ENCODE data around the gene G3BP2. TPM values are rescaled to one million over a fixed set of nuclear protein-coding genes. Genes with fewer than 3 reads are reported as not detected.
"Not testable (repeated sequence)": the region's sequence is repeated elsewhere in the genome, so short reads cannot be mapped to it uniquely, and the experiment has no call there.

Gene G3BP2
- total RNA-seq, 1 experiment from 2014 or later = 146 TPM

- H3K4me1 ChIP-seq (ENCODE audit: control insufficient read depth, insufficient read depth, low read length) = peaks cover 12% of the 10 kb centered on the region
- H3K27me3 ChIP-seq (ENCODE audit: control insufficient read depth, insufficient read depth, low read length) = no peaks in the 10 kb centered on the region
- CTCF ChIA-PET = no interaction called here
- TF ChIP-seq POLR2AphosphoS5 (IDR thresholded peaks at IDR 0.05; ENCODE audit: low read depth, low read length) = no peak
- no peak for TF ChIP-seq CTCF (IDR thresholded peaks at IDR 0.05)
- TF ChIP-seq REST (IDR thresholded peaks at IDR 0.05; ENCODE audit: insufficient read depth in 1 of 2, low read depth in 2 of 2, low read length in 1 of 2) = no peak
- TF ChIP-seq TCF7L2 (IDR thresholded peaks at IDR 0.05; ENCODE audit: low read depth, low read length) = no peak
- TF ChIP-seq SIN3A (IDR thresholded peaks at IDR 0.05; ENCODE audit: borderline replicate concordance, insufficient read depth, low read depth, low read length) = no peak
- intact Hi-C loops (cut with micrococcal nuclease; ENCODE audit: unreplicated experiment) (no loop called here), in situ Hi-C loops (cut with HindIII; ENCODE audit: low pct_unique_long_range_greater_than_20kb, low sequenced_read_pairs) (no loop called here)
- DNase-seq (ENCODE audit: low read depth, low spot score) (no peak), ATAC-seq (no peak)
- no TSS peak for BruUV-seq (replicated peaks)
- H3K27ac ChIP-seq (ENCODE audit: low read length) = no peak overlapping the region
- no peaks in the 10 kb centered on the region for H3K9me3 ChIP-seq (ENCODE audit: control insufficient read depth, insufficient read depth, low read depth, low read length)
- no peaks in the 10 kb centered on the region for H3K36me3 ChIP-seq (ENCODE audit: control insufficient read depth, insufficient read depth, low read length)
- POLR2A ChIA-PET = no interaction called here
- H3K4me3 ChIP-seq (ENCODE audit: low read depth in 2 of 2, low read length in 2 of 2) = no peak overlapping the region
Observed at GRCh38 chr4:75718529-75718928, 45.3 kb upstream of the G3BP2 start.

GRCh38 chr4:75717408-75717807 is 44.2 kb upstream of the G3BP2 start:
- intact Hi-C loops (cut with micrococcal nuclease; ENCODE audit: unreplicated experiment) (no loop called here), in situ Hi-C loops (cut with HindIII; ENCODE audit: low pct_unique_long_range_greater_than_20kb, low sequenced_read_pairs) (no loop called here)
- Histone ChIP-seq H3K27ac (ENCODE audit: low read length) (no peak overlapping the region), H3K4me3 (ENCODE audit: low read depth in 2 of 2, low read length in 2 of 2) (no peak overlapping the region), H3K4me1 (ENCODE audit: control insufficient read depth, insufficient read depth, low read length) (peaks cover 2% of the 10 kb centered on the region; the same call in 1 of the 2 replicates), H3K36me3 (ENCODE audit: control insufficient read depth, insufficient read depth, low read length) (no peaks in the 10 kb centered on the region), H3K9me3 (ENCODE audit: control insufficient read depth, insufficient read depth, low read depth, low read length) (no peaks in the 10 kb centered on the region), H3K27me3 (ENCODE audit: control insufficient read depth, insufficient read depth, low read length) (no peaks in the 10 kb centered on the region)
- no peak for ATAC-seq
- no peak for DNase-seq (ENCODE audit: low read depth, low spot score)
- BruUV-seq (replicated peaks) = no TSS peak
- TF ChIP-seq TCF7L2 (IDR thresholded peaks at IDR 0.05; ENCODE audit: low read depth, low read length) = no peak
- no peak for TF ChIP-seq CTCF (IDR thresholded peaks at IDR 0.05)
- TF ChIP-seq REST (IDR thresholded peaks at IDR 0.05; ENCODE audit: insufficient read depth in 1 of 2, low read depth in 2 of 2, low read length in 1 of 2) = no peak
- no peak for TF ChIP-seq POLR2AphosphoS5 (IDR thresholded peaks at IDR 0.05; ENCODE audit: low read depth, low read length)
- TF ChIP-seq SIN3A (IDR thresholded peaks at IDR 0.05; ENCODE audit: borderline replicate concordance, insufficient read depth, low read depth, low read length) = no peak
- ChIA-PET CTCF (no interaction called here), POLR2A (no interaction called here)

- DNase-seq (ENCODE audit: low read depth, low spot score); in situ Hi-C loops (cut with HindIII; ENCODE audit: low pct_unique_long_range_greater_than_20kb, low sequenced_read_pairs); H3K4me3 ChIP-seq (ENCODE audit: low read depth in 2 of 2, low read length in 2 of 2); H3K4me1 ChIP-seq (ENCODE audit: control insufficient read depth, insufficient read depth, low read length); BruUV-seq (replicated peaks); intact Hi-C loops (cut with micrococcal nuclease; ENCODE audit: unreplicated experiment); ATAC-seq; H3K36me3 ChIP-seq (ENCODE audit: control insufficient read depth, insufficient read depth, low read length); H3K9me3 ChIP-seq (ENCODE audit: control insufficient read depth, insufficient read depth, low read depth, low read length); H3K27me3 ChIP-seq (ENCODE audit: control insufficient read depth, insufficient read depth, low read length); CTCF ChIA-PET; H3K27ac ChIP-seq (ENCODE audit: low read length): not testable (repeated sequence)
- POLR2A ChIA-PET = interaction anchor here (0.6 kb wide), 1 partner anchor 174 kb away, joined by 9 read pairs; no protein-coding TSS in a partner anchor
Observed at GRCh38 chr4:75716054-75716453, 42.8 kb upstream of the G3BP2 start.

Measured in Panc1 (cell line).